NB4 (cell line): ENCODE measurements around the gene RHBDD2.
A peak's percentile ranks its signal among the peaks of the same experiment; 100 is the strongest.

Experiments used
- DNase-seq: peaks from one replicate; pipeline ENCODE4 v3.0.0; 2010; ENCODE audit warnings: low read depth
- H3K4me3 ChIP-seq: one replicate; pipeline ENCODE4 v1.5.1; 2011; ENCODE audit warnings: mild to moderate bottlenecking, low read depth, low read length, moderate library complexity
- MYC ChIP-seq: IDR thresholded peaks from 2 replicates; pipeline ENCODE4 v1.6.1; 2011; ENCODE audit warnings: low read depth, low read length
- POLR2A ChIP-seq: IDR thresholded peaks from 2 replicates; pipeline ENCODE4 v1.6.1; 2011; ENCODE audit warnings: mild to moderate bottlenecking; ENCODE audit not compliant: insufficient read length; ENCODE audit errors: extremely low read depth
- TF ChIP-seq, protein P1 (sequence below): IDR thresholded peaks from 2 replicates; pipeline ENCODE4 v1.6.1; 2011; ENCODE audit warnings: low read depth, low read length
- TF ChIP-seq, protein P2 (sequence below): IDR thresholded peaks from one replicate; pipeline ENCODE4 v1.5.1; 2012; ENCODE audit warnings: low read depth, low read length

RHBDD2 gene

DNA sequence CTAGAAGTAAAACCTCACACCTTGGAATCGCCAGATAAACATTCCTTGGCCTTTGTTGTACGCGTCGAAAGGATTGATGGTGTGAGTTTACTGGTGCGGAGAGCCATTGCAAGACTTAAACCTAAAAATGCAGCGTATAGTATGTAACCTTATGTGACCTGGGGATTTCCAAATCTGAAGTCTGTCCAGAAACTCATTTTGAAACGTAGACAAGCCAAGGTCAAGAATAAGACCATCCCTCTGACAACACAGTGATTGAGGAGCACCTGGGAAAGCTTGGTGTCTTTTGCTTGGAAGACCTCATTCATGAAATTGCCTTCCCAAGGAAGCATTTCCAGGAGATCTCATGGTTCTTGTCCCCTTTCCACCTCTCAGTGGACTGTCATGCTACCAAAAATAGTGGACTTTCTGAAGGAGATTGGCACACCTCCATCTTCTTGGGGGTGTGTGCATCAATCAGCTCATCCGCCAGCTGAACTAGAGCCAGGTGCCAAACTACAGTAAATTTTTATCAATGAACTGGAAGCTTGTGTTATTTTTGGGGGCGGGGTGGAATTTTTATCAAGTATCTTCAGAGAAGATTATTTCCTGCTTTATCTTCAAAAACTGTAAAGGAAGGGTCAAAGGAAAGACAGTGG, 44.3 kb downstream of the RHBDD2 start:
- TF ChIP-seq MYC (no peak), POLR2A (no peak)
- TF ChIP-seq, protein P1, sequence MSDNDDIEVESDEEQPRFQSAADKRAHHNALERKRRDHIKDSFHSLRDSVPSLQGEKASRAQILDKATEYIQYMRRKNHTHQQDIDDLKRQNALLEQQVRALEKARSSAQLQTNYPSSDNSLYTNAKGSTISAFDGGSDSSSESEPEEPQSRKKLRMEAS = no peak
- TF ChIP-seq, protein P2, sequence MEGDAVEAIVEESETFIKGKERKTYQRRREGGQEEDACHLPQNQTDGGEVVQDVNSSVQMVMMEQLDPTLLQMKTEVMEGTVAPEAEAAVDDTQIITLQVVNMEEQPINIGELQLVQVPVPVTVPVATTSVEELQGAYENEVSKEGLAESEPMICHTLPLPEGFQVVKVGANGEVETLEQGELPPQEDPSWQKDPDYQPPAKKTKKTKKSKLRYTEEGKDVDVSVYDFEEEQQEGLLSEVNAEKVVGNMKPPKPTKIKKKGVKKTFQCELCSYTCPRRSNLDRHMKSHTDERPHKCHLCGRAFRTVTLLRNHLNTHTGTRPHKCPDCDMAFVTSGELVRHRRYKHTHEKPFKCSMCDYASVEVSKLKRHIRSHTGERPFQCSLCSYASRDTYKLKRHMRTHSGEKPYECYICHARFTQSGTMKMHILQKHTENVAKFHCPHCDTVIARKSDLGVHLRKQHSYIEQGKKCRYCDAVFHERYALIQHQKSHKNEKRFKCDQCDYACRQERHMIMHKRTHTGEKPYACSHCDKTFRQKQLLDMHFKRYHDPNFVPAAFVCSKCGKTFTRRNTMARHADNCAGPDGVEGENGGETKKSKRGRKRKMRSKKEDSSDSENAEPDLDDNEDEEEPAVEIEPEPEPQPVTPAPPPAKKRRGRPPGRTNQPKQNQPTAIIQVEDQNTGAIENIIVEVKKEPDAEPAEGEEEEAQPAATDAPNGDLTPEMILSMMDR = no peak
- no peak for DNase-seq
- no peak overlapping the region for H3K4me3 ChIP-seq

DNA sequence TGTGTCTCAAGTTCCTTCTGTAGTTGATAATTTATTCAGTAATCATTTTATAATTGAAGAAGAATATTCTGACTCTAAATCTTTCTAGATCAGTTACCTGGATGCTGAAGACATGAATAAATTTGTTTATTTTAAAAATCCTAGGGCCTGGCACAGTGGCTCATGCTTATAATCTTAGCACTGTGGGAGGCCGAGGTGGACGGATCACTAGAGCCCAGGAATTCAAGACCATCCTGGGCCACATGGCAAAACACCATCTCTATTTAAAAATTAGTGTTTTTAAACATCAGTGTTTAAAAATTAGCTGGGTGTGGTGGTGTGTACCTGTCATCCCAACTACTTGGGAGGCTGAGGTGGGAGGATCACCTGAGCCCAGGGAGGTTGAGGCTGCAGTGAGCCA, 45.4 kb downstream of the RHBDD2 start:
- TF ChIP-seq, protein P2 = no peak
- TF ChIP-seq MYC = no peak
- no peak for TF ChIP-seq POLR2A
- TF ChIP-seq, protein P1 = no peak
- no peak overlapping the region for H3K4me3 ChIP-seq
- DNase-seq = no peak

DNA sequence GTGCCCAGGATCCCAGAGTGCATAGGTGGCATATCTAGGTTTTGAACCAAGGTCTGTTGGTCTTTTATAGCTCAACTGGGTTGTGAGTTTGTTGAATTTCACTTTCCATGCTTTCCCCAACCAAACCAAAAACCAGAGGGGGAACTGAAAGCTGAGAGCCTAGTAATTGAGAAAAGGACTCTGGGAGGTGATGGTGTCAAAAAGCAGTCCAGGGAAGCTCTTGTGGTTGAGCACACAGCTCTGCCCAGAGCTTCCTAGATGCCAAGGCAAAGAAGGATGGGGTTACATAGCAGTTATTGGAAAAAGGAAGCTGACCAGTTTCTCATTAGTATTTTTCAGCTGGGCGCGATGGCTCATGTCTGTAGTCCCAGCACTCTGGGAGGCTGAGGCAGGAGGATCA, 46.1 kb downstream of the RHBDD2 start:
- TF ChIP-seq POLR2A (no peak), MYC (no peak)
- TF ChIP-seq, protein P2 = no peak
- no peak overlapping the region for H3K4me3 ChIP-seq
- DNase-seq = peak; percentile 30

DNA sequence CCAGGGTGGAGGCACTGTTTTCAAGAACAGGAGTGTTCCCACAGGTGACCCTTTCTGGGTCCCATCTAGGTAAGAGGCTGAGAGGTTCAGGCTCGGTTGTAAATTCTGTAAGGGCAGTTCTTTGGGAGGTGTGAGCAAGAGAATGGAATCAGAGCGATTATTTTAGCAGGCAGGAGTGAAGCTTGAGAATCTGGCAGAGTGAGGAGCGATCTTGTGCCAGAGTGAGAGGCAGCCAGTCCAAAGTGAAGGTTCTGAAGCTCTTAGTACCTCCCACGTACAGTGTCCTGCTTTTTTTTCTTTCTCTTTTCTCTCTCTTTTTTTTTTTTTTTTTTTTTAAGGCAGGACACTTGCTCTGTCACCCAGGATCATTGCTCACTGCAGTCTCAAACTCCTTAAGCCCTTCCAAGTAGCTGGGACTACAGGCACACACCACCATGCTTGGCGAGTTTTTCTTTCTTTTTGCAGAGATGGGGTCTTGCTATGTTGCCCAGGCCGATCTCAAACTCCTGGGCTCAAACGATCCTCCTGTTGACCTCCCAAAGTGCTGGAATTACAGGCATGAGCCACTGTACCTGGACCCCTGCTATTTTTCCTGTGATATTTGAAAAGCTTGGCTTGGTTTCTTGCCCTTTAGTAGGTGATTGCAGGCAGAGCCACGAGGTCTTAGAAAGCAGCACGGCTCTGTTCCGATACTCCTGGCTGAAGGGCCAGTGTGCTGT, 47.0 kb downstream of the RHBDD2 start:
- DNase-seq = no peak
- no peak overlapping the region for H3K4me3 ChIP-seq
- TF ChIP-seq, protein P2 = no peak
- TF ChIP-seq, protein P1 = no peak
- TF ChIP-seq MYC (no peak), POLR2A (no peak)

DNA sequence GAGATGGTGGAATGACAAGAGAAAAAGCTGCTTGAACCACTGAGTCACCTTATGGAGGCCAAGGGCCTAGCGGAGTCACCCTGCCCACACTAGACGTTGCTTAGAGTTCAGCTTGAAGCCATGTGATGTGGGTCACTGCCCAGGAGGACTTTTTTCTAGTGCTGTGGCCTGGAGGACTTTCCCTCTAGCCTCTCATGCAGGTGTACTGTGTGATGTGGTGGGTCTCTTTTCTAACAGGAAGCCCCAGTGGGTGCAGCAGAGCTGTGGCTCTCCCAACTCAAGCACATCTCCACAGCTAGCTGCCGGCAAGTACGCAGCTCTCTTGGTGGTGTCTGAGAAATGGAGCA, 49.7 kb downstream of the RHBDD2 start:
- no peak for TF ChIP-seq POLR2A
- TF ChIP-seq, protein P1 = no peak
- TF ChIP-seq, protein P2 = no peak
- no peak for TF ChIP-seq MYC

More for the DNA sequence above, 49.7 kb downstream of the RHBDD2 start:
- H3K4me3 ChIP-seq = no peak overlapping the region
- no peak for DNase-seq
